Tibial nerve (tissue), 4 donors: ENCODE measurements around the gene GRIK4. TPM values are rescaled to one million over a fixed set of nuclear protein-coding genes. Genes with fewer than 3 reads are reported as not detected.

Source experiments
- DNase-seq, 2 donors: peaks; one replicate each; pipeline ENCODE4 v3.0.0-alpha.2; 2019; ENCODE audit warnings: low spot score in 2 of 2
- H3K27ac ChIP-seq, 4 donors: fragments of 200-600 bp; sonication (generic) in 3 of 4; one replicate each; pipeline ENCODE4 v1.5.1; 2017 to 2019; ENCODE audit warnings: mild to moderate bottlenecking in 1 of 4
- H3K27me3 ChIP-seq, 2 donors: fragments of 200-600 bp; sonication (generic) in 1 of 2; one replicate each; pipeline versions ENCODE4 v1.5.1 to v1.6.0; 2017 to 2019
- H3K36me3 ChIP-seq, 3 donors: fragments of 200-600 bp; sonication (generic); one replicate each; pipeline ENCODE4 v1.5.1; 2018 to 2019
- H3K4me1 ChIP-seq, 4 donors: fragments of 200-600 bp; sonication (generic) in 3 of 4; one replicate each; pipeline ENCODE4 v1.5.1; 2017 to 2019
- H3K4me3 ChIP-seq, 4 donors: fragments of 200-600 bp; sonication (generic) in 3 of 4; one replicate each; pipeline ENCODE4 v1.5.1; 2017 to 2019; ENCODE audit warnings: mild to moderate bottlenecking in 1 of 4, moderate library complexity in 1 of 4
- H3K9me3 ChIP-seq, 4 donors: fragments of 200-600 bp; sonication (generic) in 3 of 4; one replicate each; pipeline ENCODE4 v1.5.1; 2017 to 2019
- CTCF ChIP-seq, 5 experiments: fragments of 200-600 bp in 3 of 5; fragments of 450-650 bp in 2 of 5; sonication (generic) in 3 of 5; IDR thresholded peaks; one replicate each; pipeline ENCODE4 v1.5.1; 2016 to 2019; ENCODE audit warnings: antibody characterized with exemption in 5 of 5, mild to moderate bottlenecking in 3 of 5, moderate library complexity in 2 of 5
- EP300 ChIP-seq, 2 donors: sonication (generic); formaldehyde crosslinking; IDR thresholded peaks; one replicate each; pipeline ENCODE4 v1.6.1; 2017; ENCODE audit warnings: antibody characterized with exemption in 2 of 2, mild to moderate bottlenecking in 1 of 2
- POLR2A ChIP-seq, 2 donors: fragments of 450-650 bp; IDR thresholded peaks; one replicate each; pipeline ENCODE4 v1.6.1; 2017; ENCODE audit warnings: antibody characterized with exemption in 2 of 2, mild to moderate bottlenecking in 2 of 2, moderate library complexity in 2 of 2
- WGBS, 2 donors: methylation state at CpG; one replicate each; pipeline ENCODE4 v1.1.5; 2018; 5-methylcytosine and 5-hydroxymethylcytosine counted together
- total RNA-seq, 4 donors: library from RNA; depleted of rRNA; stranded (reverse); fragments of >200 nt; gene quantifications; one replicate each; pipeline ENCODE4 v1.1.0, GENCODE V29; 2016

The GRIK4 gene
- total RNA-seq, 4 donors from 2014 or later = 0.22 to 0.98 TPM; not detected in 2

GRCh38 chr11:121037016-121037415, 525.5 kb downstream of the GRIK4 start:
- no peaks in the 10 kb centered on the region for H3K4me1 ChIP-seq
- H3K4me3 ChIP-seq = no peak overlapping the region
- H3K9me3 ChIP-seq = no peaks in the 10 kb centered on the region
- no peaks in the 10 kb centered on the region for H3K36me3 ChIP-seq
- WGBS, 2 donors = 80 to 87% methylated on average over 1 of the region's 1 CpG
- no peak for TF ChIP-seq POLR2A (IDR thresholded peaks at IDR 0.05)
- no peak for TF ChIP-seq CTCF (IDR thresholded peaks at IDR 0.05)
- no peak for TF ChIP-seq EP300 (IDR thresholded peaks at IDR 0.05)
- H3K27me3 ChIP-seq = no peaks in the 10 kb centered on the region
- DNase-seq = no peak
- H3K27ac ChIP-seq = no peak overlapping the region

Other genes with a start within 250 kb of the GRIK4 start
- gene TLCD5, start 186.4 kb upstream of the GRIK4 start, total RNA-seq = 1 to 10 TPM; 6.3 to 9.4 (median 8.2) TPM
- 100 to 1,000 TPM in 2 of 4 donors, 10 to 100 TPM in 2; 92.1 to 122 (median 104) TPM for gene ARHGEF12, start 175.3 kb upstream of the GRIK4 start, total RNA-seq